Heart right ventricle (tissue), 16 donors: ENCODE measurements around the gene GJC3. TPM values are rescaled to one million over a fixed set of nuclear protein-coding genes. Genes with fewer than 3 reads are reported as not detected.
A peak's percentile ranks its signal among the peaks of the same experiment; 100 is the strongest.
"Not testable (repeated sequence)": the region's sequence is repeated elsewhere in the genome, so short reads cannot be mapped to it uniquely, and the experiment has no call there.

Source experiments
- ATAC-seq, 8 donors: fragments of 200-7000 bp; cut with Tn5 transposase; one replicate each; pipeline ENCODE4 v1.9.1; 2020; ENCODE audit warnings: mild to moderate bottlenecking in 8 of 8, moderate library complexity in 8 of 8, moderate number of reproducible peaks in 1 of 8
- DNase-seq, 2 donors: peaks; one replicate each; pipeline ENCODE4 v3.0.0-alpha.2; 2020
- H3K27ac ChIP-seq, 10 donors: fragments of 200-600 bp; sonication (generic) in 2 of 10; one replicate each; pipeline versions ENCODE4 v1.5.0 to v1.8.0; 2020 to 2022; ENCODE audit warnings: mild to moderate bottlenecking in 3 of 10
- H3K27me3 ChIP-seq, 7 donors: fragments of 200-600 bp; one replicate each; pipeline ENCODE4 v1.8.0; 2021 to 2022; ENCODE audit warnings: mild to moderate bottlenecking in 2 of 7
- H3K36me3 ChIP-seq, 9 donors: fragments of 200-600 bp; sonication (generic) in 1 of 9; one replicate each; pipeline versions ENCODE4 v1.5.0 to v1.8.0; 2020 to 2022; ENCODE audit warnings: mild to moderate bottlenecking in 2 of 9
- H3K4me1 ChIP-seq, 9 donors: fragments of 200-600 bp; sonication (generic) in 1 of 9; one replicate each; pipeline versions ENCODE4 v1.5.0 to v1.8.0; 2020 to 2022; ENCODE audit warnings: mild to moderate bottlenecking in 4 of 9
- H3K4me3 ChIP-seq, 10 donors: fragments of 200-600 bp; sonication (generic) in 2 of 10; one replicate each; pipeline versions ENCODE4 v1.5.0 to v1.8.0; 2020 to 2022; ENCODE audit warnings: mild to moderate bottlenecking in 7 of 10, moderate library complexity in 2 of 10
- H3K9me3 ChIP-seq, 11 donors: fragments of 200-600 bp in 10 of 11; sonication (generic) in 2 of 11; one replicate each; pipeline versions ENCODE4 v1.5.0 to v1.8.0; 2013 to 2022; ENCODE audit warnings: mild to moderate bottlenecking in 2 of 11, control low read depth in 1 of 11, moderate library complexity in 1 of 11
- WGBS, 2 donors: extraction: QIAGEN DNeasy Blood & Tissue Kit; methylation state at CpG; one replicate each; pipeline ENCODE4 v1.1.7; 2013; ENCODE audit warnings: inconsistent platforms in 1 of 2; 5-methylcytosine and 5-hydroxymethylcytosine counted together
- intact Hi-C, 10 donors: fragments of 100-400 bp; cut with DNase I; formaldehyde crosslinking; loops; one replicate each; pipeline versions ENCODE4 v1.11.1 to v1.14.2; 2022
- polyA plus RNA-seq, 2 donors: library from polyadenylated mRNA; stranded (reverse); fragments of 200-250 nt; gene quantifications; one replicate each; pipeline ENCODE4 v1.2.3, GENCODE V29; 2013
- total RNA-seq, 10 donors: library from RNA; stranded (reverse); fragmentation: NEBNext Ultra II Directional in 3 of 10; extraction: Animal tissue kit (Norgen Biotek cat#: 25700) in 3 of 10; gene quantifications; one replicate each; pipeline versions ENCODE4 v1.2.1 to v1.2.4, GENCODE V29; 2021 to 2023
- TF ChIP-seq, protein P1 (sequence below), 9 donors: fragments of 200-600 bp; sonication (generic) in 2 of 9; IDR thresholded peaks; one replicate each; pipeline versions ENCODE4 v1.5.0 to v1.8.0; 2021 to 2022; ENCODE audit warnings: antibody characterized with exemption in 9 of 9, mild to moderate bottlenecking in 5 of 9, moderate library complexity in 1 of 9
- donor health status: Arrhythmogenic right ventricular cardiomyopathy.
- donor health status: ischemic (EF 13 %, LVEDD 7.1; RV severe dilation, severe dysfunction).
- donor health status: healthy with polysubstance abuse.
- donor health status: DM: no; HTN: yes; CAD: no.
- donor health status: DM: no; HTN: no; CAD: no.
- donor health status: ischemic (EF 25% LVEDD 6.9; RV normal size, moderate dysfunction).
- donor health status: ischemic (EF 25% LVEDD 5.7; RV mildly dilated, moderate dysfunction).
- donor health status: healthy.
- donor health status: DM: yes; HTN: yes; CAD: no.
- donor health status: Ischemic cardiomyopathy.
- donor health status: ischemic (EF 35%, LVEDD 5.7; RV mildly dilated, moderate dysfunction).
- donor health status: nonischemic (EF 11% LVEDD 7.7; RV severe dilation, severe dysfunction).
- donor health status: DM: yes; HTN: yes; CAD: no.
- donor health status: PGD.
- donor health status: ischemic (EF 29% LVEDD 5.4; RV normal size, mild dysfunction).
- donor health status: nonischemic (EF 23%, LVEDD 6.1; RV moderate dilation, normal function).

Gene GJC3
- total and polyA plus RNA-seq, 12 donors = 0.29 to 0.44 TPM; not detected in 10

DNA sequence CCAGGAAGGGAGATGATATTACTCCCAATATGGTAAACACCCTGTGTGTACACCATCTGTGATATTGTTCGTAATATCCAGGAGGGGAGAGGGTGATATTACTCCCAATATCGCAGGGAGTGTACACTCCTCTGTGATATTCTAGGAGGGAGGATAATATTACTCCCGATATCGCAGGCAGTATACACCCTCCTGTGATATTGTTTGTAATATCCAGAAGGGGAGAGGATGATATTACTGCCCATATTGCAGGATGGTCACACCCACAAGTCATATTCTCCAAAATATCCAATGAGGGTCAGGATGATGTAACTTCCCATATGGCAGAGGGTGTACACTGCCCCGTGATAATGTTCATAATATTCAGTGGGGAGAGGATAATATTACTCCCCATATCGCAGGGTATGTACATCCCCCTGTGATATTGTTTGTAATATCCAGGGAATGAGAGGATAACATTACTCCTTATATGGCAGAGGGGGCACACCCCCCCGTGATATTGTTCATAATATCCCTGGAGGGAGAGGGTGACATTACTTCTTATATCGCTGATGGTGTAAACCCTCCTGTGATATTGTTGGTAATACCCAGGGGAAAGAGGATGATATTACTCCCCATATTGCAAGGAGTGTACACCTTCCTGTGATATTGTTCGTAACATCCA, 29.3 kb upstream of the GJC3 start:
- TF ChIP-seq, protein P1, sequence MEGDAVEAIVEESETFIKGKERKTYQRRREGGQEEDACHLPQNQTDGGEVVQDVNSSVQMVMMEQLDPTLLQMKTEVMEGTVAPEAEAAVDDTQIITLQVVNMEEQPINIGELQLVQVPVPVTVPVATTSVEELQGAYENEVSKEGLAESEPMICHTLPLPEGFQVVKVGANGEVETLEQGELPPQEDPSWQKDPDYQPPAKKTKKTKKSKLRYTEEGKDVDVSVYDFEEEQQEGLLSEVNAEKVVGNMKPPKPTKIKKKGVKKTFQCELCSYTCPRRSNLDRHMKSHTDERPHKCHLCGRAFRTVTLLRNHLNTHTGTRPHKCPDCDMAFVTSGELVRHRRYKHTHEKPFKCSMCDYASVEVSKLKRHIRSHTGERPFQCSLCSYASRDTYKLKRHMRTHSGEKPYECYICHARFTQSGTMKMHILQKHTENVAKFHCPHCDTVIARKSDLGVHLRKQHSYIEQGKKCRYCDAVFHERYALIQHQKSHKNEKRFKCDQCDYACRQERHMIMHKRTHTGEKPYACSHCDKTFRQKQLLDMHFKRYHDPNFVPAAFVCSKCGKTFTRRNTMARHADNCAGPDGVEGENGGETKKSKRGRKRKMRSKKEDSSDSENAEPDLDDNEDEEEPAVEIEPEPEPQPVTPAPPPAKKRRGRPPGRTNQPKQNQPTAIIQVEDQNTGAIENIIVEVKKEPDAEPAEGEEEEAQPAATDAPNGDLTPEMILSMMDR (IDR thresholded peaks at IDR 0.05) = no peak
- no peak overlapping the region for H3K4me3 ChIP-seq
- peaks cover 0 to 75% (median 40%) of the 10 kb centered on the region in 7 donors for H3K27me3 ChIP-seq
- DNase-seq (no peak), ATAC-seq (no peak)
- no peak overlapping the region for H3K27ac ChIP-seq
- H3K4me1 ChIP-seq = peaks cover 0 to 3% (median 0%) of the 10 kb centered on the region in 9 donors
- no peaks in the 10 kb centered on the region for H3K36me3 ChIP-seq
- WGBS, 2 donors = 63 to 68% methylated on average over 9 of the region's 9 CpGs
- intact Hi-C loops = no loop called here
- no peaks in the 10 kb centered on the region for H3K9me3 ChIP-seq

DNA sequence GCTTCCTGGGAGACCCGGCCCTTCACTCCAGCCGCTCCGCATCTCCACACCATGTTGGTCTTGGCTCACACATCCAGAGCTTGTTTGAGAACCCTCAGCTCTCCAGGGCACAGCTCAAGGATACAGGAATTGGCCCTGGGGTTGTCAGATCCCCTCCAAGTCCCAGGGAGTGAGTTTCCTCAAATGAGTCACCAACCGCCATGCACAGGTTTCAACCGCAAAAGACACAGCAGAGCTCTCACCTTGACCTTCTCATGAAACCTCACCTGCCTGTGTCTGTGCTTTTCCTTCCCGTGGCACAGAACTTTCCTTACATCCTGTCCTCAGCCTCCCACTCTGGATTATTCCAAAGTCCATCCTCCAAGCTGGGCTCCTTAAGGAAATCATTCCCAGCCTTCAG, 25.8 kb upstream of the GJC3 start:
- peaks cover 0 to 40% (median 11%) of the 10 kb centered on the region in 7 donors for H3K27me3 ChIP-seq
- H3K4me3 ChIP-seq = no peak overlapping the region
- ATAC-seq (no peak), DNase-seq (no peak)
- peaks cover 0 to 8% (median 0%) of the 10 kb centered on the region in 11 donors for H3K9me3 ChIP-seq
- 69 to 87% methylated on average over 6 of the region's 6 CpGs for WGBS, 2 donors
- no peaks in the 10 kb centered on the region for H3K36me3 ChIP-seq
- H3K4me1 ChIP-seq = peaks cover 0 to 9% (median 0%) of the 10 kb centered on the region in 9 donors
- intact Hi-C loops = no loop called here
- TF ChIP-seq, protein P1 (IDR thresholded peaks at IDR 0.05) = no peak
- H3K27ac ChIP-seq = no peak overlapping the region

DNA sequence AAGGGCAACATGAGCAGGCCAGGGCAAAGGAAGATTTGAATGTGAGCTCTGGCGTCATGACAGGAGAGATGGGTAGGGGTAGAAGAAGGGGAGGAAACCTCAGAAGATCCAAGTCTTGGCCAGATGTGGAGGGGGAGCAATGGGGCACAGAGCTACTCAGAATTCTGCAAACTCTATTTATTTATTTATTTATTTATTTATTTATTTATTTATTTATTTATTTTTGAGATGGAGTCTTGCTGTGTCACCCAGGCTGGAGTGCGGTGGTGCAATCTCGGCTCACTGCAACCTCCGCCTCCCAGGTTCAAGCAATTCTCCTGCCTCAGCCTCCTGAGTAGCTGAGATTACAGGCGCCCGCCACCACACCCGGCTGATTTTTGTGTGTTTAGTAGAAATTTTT, 25.2 kb upstream of the GJC3 start:
- intact Hi-C loops, H3K27ac ChIP-seq, DNase-seq, H3K4me3 ChIP-seq, H3K36me3 ChIP-seq, ATAC-seq, H3K4me1 ChIP-seq, H3K9me3 ChIP-seq: not testable (repeated sequence)
- H3K27me3 ChIP-seq = peaks cover 0 to 34% (median 11%) of the 10 kb centered on the region in 7 donors
- 88 to 90% methylated on average over 7 of the region's 7 CpGs for WGBS, 2 donors

DNA sequence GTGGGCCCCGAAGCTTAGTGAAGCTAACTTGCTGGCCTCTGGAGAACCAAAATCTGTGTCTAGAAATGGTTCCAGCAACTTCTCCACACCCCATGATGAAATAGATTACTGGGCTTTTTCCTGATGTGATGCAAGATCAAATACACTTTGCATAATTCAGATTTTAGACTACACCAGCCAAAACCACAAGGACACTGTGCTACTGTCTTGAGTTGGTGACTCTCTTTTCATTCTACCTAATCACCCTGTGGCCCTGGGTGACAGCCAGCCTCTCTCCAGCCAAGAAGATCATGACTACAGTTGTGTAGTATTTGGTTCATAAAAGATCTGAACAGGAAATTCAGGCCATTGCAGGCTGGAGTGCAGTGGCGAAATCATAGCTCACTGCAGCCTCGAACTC, 24.2 kb upstream of the GJC3 start:
- Histone ChIP-seq H3K36me3 (no peaks in the 10 kb centered on the region), H3K4me3 (no peak overlapping the region), H3K27me3 (peaks cover 0 to 25% (median 2%) of the 10 kb centered on the region in 7 donors), H3K9me3 (peaks cover 0 to 9% (median 0%) of the 10 kb centered on the region in 11 donors), H3K4me1 (peaks cover 0 to 9% (median 0%) of the 10 kb centered on the region in 9 donors), H3K27ac (no peak overlapping the region)
- TF ChIP-seq, protein P1 (IDR thresholded peaks at IDR 0.05) = no peak
- DNase-seq = no peak
- 74 to 78% methylated on average over 3 of the region's 3 CpGs for WGBS, 2 donors
- intact Hi-C loops = no loop called here
- ATAC-seq = peak in 2 of 8 donors; percentile 56 to 64

DNA sequence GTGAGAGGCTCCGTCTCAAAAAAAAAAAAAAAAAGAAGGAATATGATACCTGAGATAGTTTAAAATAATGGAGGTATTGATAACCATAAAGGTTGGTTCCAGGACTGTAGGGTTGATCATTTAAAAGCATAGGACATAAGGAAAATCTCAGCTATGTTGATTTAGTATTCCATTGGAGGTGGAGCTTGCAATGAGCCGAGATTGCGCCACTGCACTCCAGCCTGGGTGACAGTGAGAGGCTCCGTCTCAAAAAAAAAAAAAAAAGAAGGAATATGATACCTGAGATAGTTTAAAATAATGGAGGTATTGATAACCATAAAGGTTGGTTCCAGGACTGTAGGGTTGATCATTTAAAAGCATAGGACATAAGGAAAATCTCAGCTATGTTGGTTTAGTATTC, 23.2 kb upstream of the GJC3 start:
- ATAC-seq, H3K4me3 ChIP-seq, H3K9me3 ChIP-seq, H3K36me3 ChIP-seq, H3K4me1 ChIP-seq, DNase-seq, H3K27ac ChIP-seq, intact Hi-C loops: not testable (repeated sequence)
- peaks cover 0 to 20% (median 2%) of the 10 kb centered on the region in 7 donors for H3K27me3 ChIP-seq
- 85 to 96% methylated on average over 3 to 4 of the region's 4 CpGs for WGBS, 2 donors

DNA sequence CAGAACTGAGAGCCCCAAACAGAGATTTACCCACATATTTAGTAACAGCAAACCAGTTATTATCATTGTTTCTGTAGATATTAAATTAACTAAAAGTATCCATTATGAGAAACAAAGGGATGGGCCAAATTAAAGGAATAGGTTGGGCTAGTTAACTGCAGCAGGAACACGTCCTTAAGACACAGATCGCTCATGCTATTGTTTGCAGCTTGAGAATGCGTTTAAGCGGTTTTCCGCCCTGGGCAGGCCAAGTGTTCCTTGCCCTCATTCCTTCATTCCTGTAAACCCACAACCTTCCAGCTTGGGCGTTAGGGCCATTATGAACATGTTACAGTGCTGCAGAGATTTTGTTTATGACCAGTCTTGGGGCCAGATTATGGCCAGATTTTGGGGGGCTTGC, 21.4 kb upstream of the GJC3 start:
- DNase-seq, H3K4me3 ChIP-seq, H3K36me3 ChIP-seq, H3K4me1 ChIP-seq, H3K27ac ChIP-seq, ATAC-seq, intact Hi-C loops, H3K9me3 ChIP-seq: not testable (repeated sequence)
- WGBS, 2 donors = 89 to 90% methylated on average over 6 of the region's 6 CpGs
- H3K27me3 ChIP-seq = peaks cover 0 to 15% (median 4%) of the 10 kb centered on the region in 7 donors
